IPS-20b (cell line): ENCODE results near the gene PSMB7.

ENCODE experiments used
- H3K27ac ChIP-seq: one replicate; pipeline ENCODE4 v1.5.1; 2013; ENCODE audit warnings: low read length
- H3K27me3 ChIP-seq: 2 replicates; pipeline ENCODE4 v1.6.1; 2013; ENCODE audit warnings: mild to moderate bottlenecking, low read length, inconsistent platforms; ENCODE audit not compliant: insufficient read depth
- H3K36me3 ChIP-seq: 2 replicates; pipeline ENCODE4 v1.6.1; 2013; ENCODE audit warnings: low read depth, mild to moderate bottlenecking, inconsistent platforms, low read length, moderate library complexity; ENCODE audit not compliant: insufficient read depth
- H3K4me1 ChIP-seq: 2 replicates; pipeline ENCODE4 v1.6.1; 2013; ENCODE audit warnings: mild to moderate bottlenecking, control low read depth, inconsistent platforms, low read length, moderate library complexity; ENCODE audit not compliant: insufficient read depth
- H3K4me3 ChIP-seq: 2 replicates; pipeline ENCODE4 v1.5.1; 2013; ENCODE audit warnings: mild to moderate bottlenecking, low read length, inconsistent platforms
- H3K9ac ChIP-seq: 2 replicates; pipeline ENCODE4 v1.6.1; 2013; ENCODE audit warnings: low read depth, mild to moderate bottlenecking, inconsistent platforms, low read length, moderate library complexity
- H3K9me3 ChIP-seq: 2 replicates; pipeline ENCODE4 v1.6.1; 2013; ENCODE audit warnings: mild to moderate bottlenecking, low read depth, low read length, inconsistent platforms; ENCODE audit not compliant: insufficient read depth

PSMB7 gene

GRCh38 chr9:124372038-124372437 lies 43.2 kb downstream of the PSMB7 start:
- Histone ChIP-seq H3K4me1 (peaks cover 17% of the 10 kb centered on the region; the same call in 1 of the 2 replicates), H3K27me3 (no peaks in the 10 kb centered on the region), H3K36me3 (peaks cover 13% of the 10 kb centered on the region), H3K4me3 (no peak overlapping the region), H3K9me3 (0 out of 2 replicates have a peak, but pooled peaks cover 3% of the 10 kb centered on the region), H3K27ac (no peak overlapping the region), H3K9ac (no peak overlapping the region)

- H3K4me1 ChIP-seq: peaks cover 17% of the 10 kb centered on the region; the same call in 1 of the 2 replicates
- H3K4me3 ChIP-seq: no peak overlapping the region
- H3K36me3 ChIP-seq: peaks cover 19% of the 10 kb centered on the region
- H3K27me3 ChIP-seq: no peaks in the 10 kb centered on the region
- H3K9me3 ChIP-seq: 0 out of 2 replicates have a peak, but pooled peaks cover 3% of the 10 kb centered on the region
- no peak overlapping the region for H3K9ac ChIP-seq
- no peak overlapping the region for H3K27ac ChIP-seq
These were observed 44.2 kb downstream of the PSMB7 start for GRCh38 chr9:124370896-124371582.

GRCh38 chr9:124369231-124369797 lies 45.9 kb downstream of the PSMB7 start:
- H3K4me1 ChIP-seq: peaks cover 17% of the 10 kb centered on the region; the same call in 1 of the 2 replicates
- 0 out of 2 replicates have a peak, but pooled peaks cover 3% of the 10 kb centered on the region for H3K9me3 ChIP-seq
- H3K36me3 ChIP-seq: peaks cover 9% of the 10 kb centered on the region
- H3K27ac ChIP-seq: no peak overlapping the region
- no peak overlapping the region for H3K4me3 ChIP-seq
- no peaks in the 10 kb centered on the region for H3K27me3 ChIP-seq
- H3K9ac ChIP-seq: no peak overlapping the region

GRCh38 chr9:124368692-124369091 lies 46.5 kb downstream of the PSMB7 start:
- Histone ChIP-seq H3K27ac (no peak overlapping the region), H3K36me3 (peaks cover 9% of the 10 kb centered on the region), H3K9ac (no peak overlapping the region), H3K4me3 (no peak overlapping the region), H3K9me3 (no peaks in the 10 kb centered on the region), H3K4me1 (peaks cover 17% of the 10 kb centered on the region; the same call in 1 of the 2 replicates), H3K27me3 (no peaks in the 10 kb centered on the region)

GRCh38 chr9:124366476-124367220 lies 48.6 kb downstream of the PSMB7 start:
- H3K27ac ChIP-seq: no peak overlapping the region
- H3K4me3 ChIP-seq: no peak overlapping the region
- no peak overlapping the region for H3K9ac ChIP-seq
- no peaks in the 10 kb centered on the region for H3K27me3 ChIP-seq
- H3K9me3 ChIP-seq: no peaks in the 10 kb centered on the region
- peaks cover 9% of the 10 kb centered on the region for H3K36me3 ChIP-seq
- peaks cover 11% of the 10 kb centered on the region; the same call in 1 of the 2 replicates for H3K4me1 ChIP-seq

GRCh38 chr9:124365036-124365435 lies 50.2 kb downstream of the PSMB7 start:
- Histone ChIP-seq H3K4me3 (no peak overlapping the region), H3K27me3 (no peaks in the 10 kb centered on the region), H3K27ac (no peak overlapping the region), H3K9ac (no peak overlapping the region), H3K9me3 (no peaks in the 10 kb centered on the region), H3K36me3 (peaks cover 9% of the 10 kb centered on the region), H3K4me1 (no peaks in the 10 kb centered on the region)

- Histone ChIP-seq H3K4me3 (no peak overlapping the region), H3K9me3 (no peaks in the 10 kb centered on the region), H3K27me3 (no peaks in the 10 kb centered on the region), H3K4me1 (no peaks in the 10 kb centered on the region), H3K36me3 (peaks cover 9% of the 10 kb centered on the region), H3K9ac (no peak overlapping the region), H3K27ac (no peak overlapping the region)
These were observed 51.1 kb downstream of the PSMB7 start for GRCh38 chr9:124364141-124364540.

GRCh38 chr9:124363326-124364096 lies 51.7 kb downstream of the PSMB7 start:
- Histone ChIP-seq H3K36me3 (peaks cover 9% of the 10 kb centered on the region), H3K27me3 (no peaks in the 10 kb centered on the region), H3K9ac (no peak overlapping the region), H3K4me1 (no peaks in the 10 kb centered on the region), H3K9me3 (no peaks in the 10 kb centered on the region), H3K4me3 (no peak overlapping the region), H3K27ac (no peak overlapping the region)

GRCh38 chr9:124361128-124361527 lies 54.1 kb downstream of the PSMB7 start:
- Histone ChIP-seq H3K9me3 (no peaks in the 10 kb centered on the region), H3K9ac (no peak overlapping the region), H3K4me1 (no peaks in the 10 kb centered on the region), H3K27ac (no peak overlapping the region), H3K36me3 (peaks cover 7% of the 10 kb centered on the region; the same call in 1 of the 2 replicates), H3K27me3 (no peaks in the 10 kb centered on the region), H3K4me3 (no peak overlapping the region)

GRCh38 chr9:124359855-124360678 lies 55.2 kb downstream of the PSMB7 start:
- H3K36me3 ChIP-seq: peaks cover 11% of the 10 kb centered on the region; the same call in 1 of the 2 replicates
- H3K27ac ChIP-seq: no peak overlapping the region
- no peaks in the 10 kb centered on the region for H3K9me3 ChIP-seq
- no peaks in the 10 kb centered on the region for H3K27me3 ChIP-seq
- H3K4me1 ChIP-seq: no peaks in the 10 kb centered on the region
- H3K4me3 ChIP-seq: no peak overlapping the region
- H3K9ac ChIP-seq: no peak overlapping the region
